HL-60 (cell line): Measurements from ENCODE around the gene RBM43.

ENCODE experiments used
- CTCF ChIP-seq: IDR thresholded peaks from one replicate; pipeline ENCODE4 v1.5.1; 2011; ENCODE audit warnings: low read length, control low read depth, inconsistent platforms; ENCODE audit not compliant: insufficient read depth
- GABPA ChIP-seq: IDR thresholded peaks from 2 replicates; pipeline ENCODE4 v1.6.1; 2012; ENCODE audit warnings: low read depth
- POLR2AphosphoS5 ChIP-seq: IDR thresholded peaks from 2 replicates; pipeline ENCODE4 v1.6.1; 2012; ENCODE audit warnings: low read depth
- REST ChIP-seq: IDR thresholded peaks from 2 replicates; pipeline ENCODE4 v1.6.1; 2012; ENCODE audit warnings: low read depth; ENCODE audit not compliant: insufficient replicate concordance

- TF ChIP-seq CTCF (no peak), REST (no peak), POLR2AphosphoS5 (no peak), GABPA (no peak)
Observed at GRCh38 chr2:151207100-151207499, 54.6 kb downstream of the RBM43 start.
